ENCODE data around the gene ELAPOR2.
"Not testable (repeated sequence)": the region's sequence is repeated elsewhere in the genome, so short reads cannot be mapped to it uniquely, and the experiment has no call there.

The ELAPOR2 gene

DNA sequence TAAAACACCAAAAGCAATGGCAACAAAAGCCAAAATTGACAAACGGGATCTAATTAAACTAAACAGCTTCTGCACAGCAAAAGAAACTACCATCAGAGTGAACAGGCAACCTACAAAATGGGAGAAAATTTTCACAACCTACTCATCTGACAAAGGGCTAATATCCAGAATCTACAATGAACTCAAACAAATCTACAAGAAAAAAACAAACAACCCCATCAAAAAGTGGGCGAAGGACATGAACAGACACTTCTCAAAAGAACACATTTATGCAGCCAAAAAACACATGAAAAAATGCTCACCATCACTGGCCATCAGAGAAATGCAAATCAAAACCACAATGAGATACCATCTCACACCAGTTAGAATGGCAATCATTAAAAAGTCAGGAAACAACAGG, 14.7 kb downstream of the ELAPOR2 start:
- DNase-seq, result not testable (repeated sequence)

DNA sequence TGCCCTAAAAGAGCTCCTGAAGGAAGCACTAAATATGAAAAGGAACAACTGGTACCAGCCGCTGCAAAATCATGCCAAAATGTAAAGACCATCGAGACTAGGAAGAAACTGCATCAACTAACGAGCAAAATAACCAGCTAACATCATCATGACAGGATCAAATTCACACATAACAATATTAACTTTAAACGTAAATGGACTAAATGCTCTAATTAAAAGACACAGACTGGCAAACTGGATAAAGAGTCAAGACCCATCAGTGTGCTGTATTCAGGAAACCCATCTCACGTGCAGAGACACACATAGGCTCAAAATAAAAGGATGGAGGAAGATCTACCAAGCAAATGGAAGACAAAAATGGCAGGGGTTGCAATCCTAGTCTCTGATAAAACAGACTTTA, 17.9 kb downstream of the ELAPOR2 start:
- not testable (repeated sequence) for DNase-seq

DNA sequence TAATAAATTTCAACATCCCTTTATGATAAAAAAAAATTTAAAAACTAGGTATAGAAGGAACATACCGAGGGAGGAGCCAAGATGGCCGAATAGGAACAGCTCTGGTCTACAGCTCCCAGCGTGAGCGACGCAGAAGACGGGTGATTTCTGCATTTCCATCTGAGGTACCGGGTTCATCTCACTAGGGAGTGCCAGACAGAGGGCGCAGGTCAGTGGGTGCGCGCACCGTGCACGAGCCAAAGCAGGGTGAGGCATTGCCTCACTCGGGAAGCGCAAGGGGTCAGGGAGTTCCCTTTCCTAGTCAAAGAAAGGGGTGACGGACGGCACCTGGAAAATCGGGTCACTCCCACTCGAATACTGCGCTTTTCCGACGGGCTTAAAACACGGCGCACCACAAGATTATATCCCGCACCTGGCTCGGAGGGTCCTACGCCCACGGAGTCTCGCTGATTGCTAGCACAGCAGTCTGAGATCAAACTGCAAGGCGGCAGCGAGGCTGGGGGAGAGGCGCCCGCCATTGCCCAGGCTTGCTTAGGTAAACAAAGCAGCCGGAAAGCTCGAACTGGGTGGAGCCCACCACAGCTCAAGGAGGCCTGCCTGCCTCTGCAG, 19.7 kb downstream of the ELAPOR2 start:
- DNase-seq, result not testable (repeated sequence)

- no peak for DNase-seq
Measured at GRCh38 chr7:87038993-87039690, 20.3 kb downstream of the ELAPOR2 start.

DNA sequence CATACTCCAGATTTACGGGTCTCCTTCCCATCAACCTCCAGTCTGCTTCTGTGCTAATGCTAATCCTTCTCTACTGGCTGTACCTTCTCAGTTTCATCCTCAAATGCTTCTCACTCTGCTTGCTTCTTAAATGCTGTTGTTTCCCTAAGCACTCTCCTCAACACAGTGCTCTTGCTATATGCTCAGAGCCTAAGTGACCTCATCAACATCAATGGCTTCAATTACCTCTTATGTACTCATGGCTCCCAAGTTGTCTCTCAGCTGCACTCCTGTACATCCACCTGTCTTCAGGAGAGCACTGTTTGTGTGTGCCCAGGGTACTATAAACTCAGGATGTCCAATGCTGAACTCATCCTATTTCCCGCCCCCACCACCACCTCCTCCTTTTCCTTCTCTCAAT, 22.5 kb downstream of the ELAPOR2 start:
- DNase-seq, result no peak

DNA sequence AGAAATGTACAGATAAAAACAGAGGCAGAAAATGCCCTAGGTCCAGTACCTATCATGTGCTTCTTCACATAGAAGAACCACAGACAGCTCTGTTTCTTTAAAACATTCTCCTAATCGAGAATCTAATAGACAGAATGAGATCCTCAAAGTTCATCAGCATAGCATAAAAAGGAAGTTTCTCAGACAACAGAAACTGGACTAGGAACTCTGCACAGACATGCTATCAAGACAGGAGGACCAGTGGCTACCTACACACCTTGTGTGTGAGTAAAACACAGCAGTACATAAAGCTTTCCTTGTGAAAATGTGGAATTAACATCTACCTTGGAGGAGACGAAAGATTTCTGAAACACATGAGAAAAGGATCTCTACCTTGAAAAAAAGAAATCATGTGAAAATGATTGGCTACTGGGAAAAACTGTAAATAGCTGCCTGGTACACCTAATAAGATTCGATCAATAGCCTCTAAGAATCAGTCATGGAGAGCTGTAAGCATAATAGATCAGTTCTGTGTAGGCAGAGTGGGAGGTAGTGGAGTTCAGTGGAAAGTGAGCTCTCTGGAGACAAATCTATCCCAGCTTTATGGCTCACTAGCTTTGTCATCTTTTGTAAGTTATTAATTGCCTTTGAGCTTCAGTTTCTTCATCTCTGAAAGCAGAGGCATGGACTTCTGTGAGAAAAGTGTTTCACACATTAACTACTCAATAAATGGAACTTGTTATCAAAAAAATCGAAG, 26.7 kb downstream of the ELAPOR2 start:
- DNase-seq, result no peak

- no peak for DNase-seq
Measured at GRCh38 chr7:87029078-87029477, 30.4 kb downstream of the ELAPOR2 start.

GRCh38 chr7:87028636-87029035, 30.8 kb downstream of the ELAPOR2 start:
- DNase-seq, result no peak

GRCh38 chr7:87027900-87028299, 31.6 kb downstream of the ELAPOR2 start:
- no peak for DNase-seq

GRCh38 chr7:87021285-87021684, 38.2 kb downstream of the ELAPOR2 start:
- DNase-seq, result no peak

GRCh38 chr7:87016606-87017005, 42.8 kb downstream of the ELAPOR2 start:
- no peak for DNase-seq

DNA sequence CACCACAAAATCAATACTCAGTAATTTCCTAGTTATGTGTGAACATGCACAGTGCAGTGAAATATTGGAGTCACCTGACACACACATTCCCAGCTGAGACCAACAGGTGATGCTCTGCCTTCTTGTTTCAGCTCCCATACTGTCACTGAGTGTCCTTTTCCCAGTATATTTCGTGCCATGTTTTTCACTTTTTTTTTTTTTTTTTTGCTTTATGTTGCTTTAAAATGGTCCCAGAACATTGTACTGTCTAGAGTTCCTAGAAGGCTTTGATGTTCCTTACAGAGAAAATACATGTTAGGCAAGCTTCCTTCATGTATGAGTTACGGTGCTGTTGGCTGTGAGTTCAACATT, 45.6 kb downstream of the ELAPOR2 start:
- no peak for DNase-seq

DNA sequence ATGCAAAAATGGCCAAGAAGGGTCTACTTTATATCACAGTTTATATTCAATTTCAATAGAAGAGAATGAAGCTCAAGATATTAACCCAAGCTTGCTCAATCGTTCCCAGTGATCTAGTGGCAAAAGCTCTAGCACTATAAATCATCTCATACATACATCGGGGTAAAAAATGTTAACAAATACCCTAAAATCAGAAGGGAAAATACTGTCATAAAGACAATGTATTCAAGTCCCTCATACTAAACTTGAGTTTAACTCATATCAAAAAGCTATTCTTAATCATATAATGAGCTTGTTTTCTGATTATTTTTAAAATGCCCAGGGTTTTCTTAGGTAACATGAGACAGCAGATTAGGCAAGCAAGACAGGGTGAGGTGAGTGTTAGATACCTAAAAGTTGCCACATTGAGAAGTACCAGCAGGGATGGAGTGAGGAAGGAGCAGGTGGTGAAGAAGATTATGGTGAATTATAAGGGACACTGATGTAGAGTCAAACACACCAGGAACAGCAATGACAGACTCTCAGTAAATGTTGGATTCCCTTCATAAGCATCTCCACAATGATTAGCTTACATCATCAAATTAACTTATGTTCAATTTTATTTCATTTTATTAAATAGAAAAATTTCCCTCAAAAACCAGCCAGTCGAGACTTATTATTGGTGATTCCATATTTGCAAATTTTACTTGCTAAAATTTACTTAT, 46.2 kb downstream of the ELAPOR2 start:
- no peak for DNase-seq

Data from hematopoietic multipotent progenitor cell treated with erythropoietin and hydrocortisone succinate and interleukin-3 and kit ligand, for 6 days (in vitro differentiated cells).